ENCODE measurements around the gene MAP4K4.

The MAP4K4 gene

DNA sequence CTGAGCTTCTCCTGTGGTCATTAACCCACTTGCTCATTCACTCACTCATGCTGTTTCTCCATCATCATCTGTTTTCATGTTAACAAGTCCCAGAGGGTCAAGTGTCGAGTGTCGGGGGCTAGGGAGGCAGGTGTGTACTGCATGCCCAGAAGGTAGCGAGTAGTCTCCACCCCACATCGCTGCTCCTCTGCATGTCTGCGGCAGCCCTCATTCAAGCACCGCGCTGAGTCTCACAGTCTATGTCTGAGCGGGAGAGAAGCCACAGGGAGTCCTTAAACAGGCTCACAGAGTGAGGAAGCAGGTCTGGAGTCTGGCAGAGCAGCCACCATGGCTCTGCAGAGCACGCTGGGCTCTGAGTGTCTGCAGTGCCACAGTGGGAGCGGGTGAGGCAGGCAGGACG is 172.9 kb downstream of the MAP4K4 start:
- no peak for DNase-seq (ENCODE audit: low read depth)

DNA sequence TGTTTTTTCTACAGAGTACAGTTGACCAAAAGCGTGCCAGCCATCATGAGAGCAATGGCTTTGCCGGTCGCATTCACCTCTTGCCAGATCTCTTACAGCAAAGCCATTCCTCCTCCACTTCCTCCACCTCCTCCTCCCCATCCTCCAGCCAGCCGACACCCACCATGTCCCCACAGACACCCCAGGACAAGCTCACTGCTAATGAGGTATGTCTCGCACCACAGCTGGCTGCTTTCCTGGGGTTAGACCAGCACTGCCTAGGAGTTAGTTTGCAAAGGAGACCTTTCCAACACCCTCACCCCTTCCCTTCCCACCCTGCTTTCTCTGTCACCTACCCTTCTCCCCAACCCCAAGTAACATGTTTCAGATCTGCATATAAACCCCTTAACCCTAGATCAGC is 174.0 kb downstream of the MAP4K4 start:
- no peak for DNase-seq (ENCODE audit: low read depth)

DNA sequence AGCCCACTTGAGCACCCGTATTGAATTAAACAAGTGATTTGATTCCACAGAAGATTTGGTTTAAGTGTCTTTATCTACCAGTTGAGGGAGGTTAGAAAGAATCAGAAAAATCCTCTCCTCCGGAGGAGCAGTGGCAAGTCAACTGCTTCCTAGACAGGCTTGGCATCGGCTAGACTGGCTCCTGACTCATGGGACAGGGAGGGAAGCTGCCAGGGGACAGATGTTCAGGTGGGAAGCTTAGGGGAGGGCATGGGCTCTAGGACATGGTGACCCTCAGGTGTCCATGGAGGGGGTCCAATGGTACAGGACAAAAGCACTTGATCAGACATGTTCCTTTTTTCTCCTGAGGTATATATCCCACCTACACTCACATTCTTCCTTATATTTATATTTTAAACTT is 175.0 kb downstream of the MAP4K4 start:
- DNase-seq (ENCODE audit: low read depth), result no peak

DNA sequence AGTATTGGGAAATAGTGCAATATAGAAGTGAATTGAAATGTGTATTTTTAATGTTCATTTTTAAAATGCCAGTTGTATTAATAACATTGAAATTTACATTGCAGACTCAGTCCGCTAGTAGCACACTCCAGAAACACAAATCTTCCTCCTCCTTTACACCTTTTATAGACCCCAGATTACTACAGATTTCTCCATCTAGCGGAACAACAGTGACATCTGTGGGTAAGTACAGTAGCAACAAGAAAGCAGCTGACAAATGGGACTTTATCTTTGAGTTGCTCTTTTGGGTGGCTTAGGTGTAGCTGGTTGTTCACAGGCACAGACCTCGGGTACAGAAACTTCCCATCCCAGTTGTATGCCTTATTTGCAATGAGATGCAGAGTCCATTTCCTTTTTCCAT is 176.0 kb downstream of the MAP4K4 start:
- DNase-seq (ENCODE audit: low read depth), result no peak

DNA sequence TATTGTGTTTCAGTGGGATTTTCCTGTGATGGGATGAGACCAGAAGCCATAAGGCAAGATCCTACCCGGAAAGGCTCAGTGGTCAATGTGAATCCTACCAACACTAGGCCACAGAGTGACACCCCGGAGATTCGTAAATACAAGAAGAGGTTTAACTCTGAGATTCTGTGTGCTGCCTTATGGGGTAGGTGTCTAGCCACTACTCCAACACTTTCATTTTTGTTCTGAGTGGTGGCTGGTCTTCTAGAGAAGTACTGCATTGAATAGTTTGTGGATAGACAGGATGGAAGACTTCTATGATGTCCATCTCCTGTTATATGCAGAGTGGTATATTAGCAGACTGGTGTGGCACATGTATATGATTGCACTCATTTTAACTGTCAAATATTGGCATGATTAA is 176.6 kb downstream of the MAP4K4 start:
- no peak for DNase-seq (ENCODE audit: low read depth)

DNA sequence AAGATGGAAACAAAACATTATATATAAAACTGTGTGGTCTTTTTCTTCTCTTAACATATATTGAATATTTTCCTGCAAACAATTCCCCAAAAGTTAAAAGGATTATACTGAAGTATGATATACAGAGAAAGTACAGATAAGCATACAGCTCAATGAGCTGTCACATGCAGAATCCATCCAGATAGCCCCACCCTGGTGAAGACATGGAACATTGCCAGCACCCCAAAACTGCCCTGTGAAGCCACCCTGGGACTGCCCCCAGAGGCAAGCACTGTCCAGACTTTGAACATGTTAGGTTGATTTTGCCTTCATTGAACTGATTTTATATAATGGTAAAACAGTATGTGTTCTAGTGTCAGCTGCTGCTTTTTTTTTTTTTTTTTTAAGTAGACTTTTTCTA is 182.0 kb downstream of the MAP4K4 start:
- no peak for DNase-seq (ENCODE audit: low read depth)

DNA sequence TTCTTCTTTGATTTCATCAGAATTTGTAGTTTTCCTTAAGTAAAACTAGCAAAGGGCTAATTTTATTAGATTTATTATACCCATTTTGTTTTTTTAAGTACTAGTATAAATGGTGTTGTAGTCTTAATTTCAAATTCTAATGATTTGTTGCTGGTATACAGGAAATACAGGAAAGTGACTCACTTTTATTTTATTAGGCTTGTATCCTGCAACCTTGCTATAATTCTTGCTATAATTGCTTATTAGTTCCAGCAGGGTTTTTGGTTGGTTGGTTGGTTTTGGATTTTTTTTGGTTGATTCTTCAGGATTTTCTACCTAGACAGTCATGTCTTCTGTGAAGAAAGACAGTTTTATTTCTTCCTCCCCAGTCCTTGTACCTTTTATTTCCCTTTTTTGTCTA is 183.6 kb downstream of the MAP4K4 start:
- DNase-seq (ENCODE audit: low read depth), result no peak

DNA sequence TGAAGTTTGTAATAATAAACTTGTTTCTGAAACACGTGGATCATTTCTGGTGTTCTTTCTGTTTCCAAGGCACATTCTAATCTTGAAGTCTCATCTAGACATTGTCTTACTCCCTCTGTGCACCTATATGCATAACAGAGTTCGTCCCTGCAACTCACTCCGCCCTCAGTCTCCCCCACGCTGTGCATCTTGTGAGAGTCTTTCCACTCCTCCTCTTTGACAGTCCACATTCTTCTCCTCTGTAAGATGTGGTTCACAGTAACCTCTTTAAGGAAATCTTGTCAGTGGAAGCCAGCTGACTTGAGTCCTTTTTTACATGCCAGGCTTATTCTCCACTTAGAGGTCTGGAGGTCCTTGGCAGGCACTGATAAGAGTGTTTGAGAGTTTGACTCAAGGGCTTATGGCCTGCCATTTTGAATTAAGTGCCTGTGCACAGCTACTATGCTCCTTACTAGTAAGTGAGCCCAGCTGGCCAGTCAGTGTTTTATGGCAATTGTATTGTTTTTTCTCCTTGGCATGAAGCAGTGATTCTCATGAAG is 185.3 kb downstream of the MAP4K4 start:
- DNase-seq (ENCODE audit: low read depth), result no peak

DNA sequence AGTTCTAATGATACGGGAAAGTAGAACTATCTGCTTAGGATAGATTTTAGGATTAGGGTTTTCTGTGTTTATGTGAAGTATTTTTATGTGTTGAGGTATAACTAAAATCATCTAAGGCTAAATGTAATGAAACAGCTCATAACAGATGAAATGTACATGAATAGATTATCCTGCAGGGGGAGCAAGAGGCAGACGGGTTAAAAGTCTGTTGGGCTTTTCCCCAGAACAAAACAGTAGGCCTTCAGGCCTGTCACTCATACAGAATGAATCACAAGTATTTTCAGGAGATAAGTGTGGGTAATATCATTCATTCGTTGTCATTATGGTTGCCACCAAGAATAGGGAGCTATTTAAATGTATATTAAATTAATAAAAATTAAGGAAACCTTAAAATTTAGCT is 186.4 kb downstream of the MAP4K4 start:
- no peak for DNase-seq (ENCODE audit: low read depth)

DNA sequence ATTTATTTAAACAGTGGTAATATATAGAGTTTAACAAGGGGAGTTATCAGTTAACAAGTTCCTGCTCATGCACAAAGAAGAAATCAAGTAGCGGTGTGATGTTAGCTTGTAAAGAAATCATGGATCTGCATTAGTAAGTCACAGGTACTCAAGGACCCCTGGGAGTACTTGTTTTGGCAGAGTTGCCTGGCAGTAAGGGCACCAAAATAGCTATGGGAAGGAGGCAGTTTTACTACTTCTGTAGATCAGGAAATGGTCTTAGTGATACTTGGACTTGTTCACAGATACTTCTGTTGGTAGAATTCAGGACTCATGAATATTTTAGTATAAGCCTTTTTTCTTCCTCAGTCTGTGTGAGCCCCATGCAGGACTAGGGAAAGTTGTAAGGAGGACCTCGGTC is 186.9 kb downstream of the MAP4K4 start:
- DNase-seq (ENCODE audit: low read depth), result no peak

DNA sequence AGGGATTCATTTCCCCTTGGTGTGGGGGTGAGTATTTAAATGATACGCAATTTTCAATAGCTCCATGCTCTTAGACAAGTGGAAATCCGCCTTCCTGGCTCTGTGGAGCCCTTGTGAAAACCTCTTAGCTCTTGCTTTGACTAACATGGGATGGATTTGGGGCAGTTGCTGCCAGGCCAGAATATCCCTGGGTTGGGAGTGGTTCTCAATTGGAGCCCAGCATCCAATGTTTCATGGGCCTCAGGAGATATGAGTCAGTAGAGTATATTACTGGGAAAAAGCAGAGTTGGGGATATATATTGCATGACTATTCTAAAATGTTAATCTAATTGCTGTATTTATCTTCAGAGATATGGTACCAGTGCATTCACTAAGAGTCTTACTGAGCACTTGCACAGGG is 189.8 kb downstream of the MAP4K4 start:
- no peak for DNase-seq (ENCODE audit: low read depth)

DNA sequence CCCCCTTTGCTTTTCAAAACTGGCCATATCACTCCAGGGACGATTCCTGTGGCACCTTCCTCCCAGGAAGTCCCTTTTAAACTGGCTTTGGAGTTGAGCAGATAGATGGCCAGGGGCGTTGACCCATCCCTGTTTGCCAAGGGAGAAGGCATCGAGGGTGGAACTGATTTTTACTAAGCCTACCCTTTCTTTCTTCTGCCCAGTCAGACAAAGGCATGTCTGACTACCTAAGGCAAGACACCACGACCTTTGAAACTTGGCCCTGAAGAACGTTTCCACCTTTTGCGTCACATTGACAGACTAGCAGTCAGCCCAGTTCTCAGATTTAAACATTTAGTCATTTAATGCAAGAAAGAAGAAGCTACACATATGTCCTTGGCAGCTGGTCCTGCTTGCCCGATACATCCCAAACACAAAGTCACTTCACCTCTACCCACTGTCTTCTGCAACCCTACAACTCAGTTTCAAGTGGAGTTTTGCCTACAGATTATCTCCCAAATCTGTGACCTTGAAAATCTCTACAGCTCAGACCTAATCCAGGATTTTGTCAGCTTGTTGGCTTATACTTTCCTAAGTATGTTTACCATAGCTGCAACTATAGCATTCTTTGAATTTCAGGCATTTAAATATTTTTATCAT is 192.1 kb downstream of the MAP4K4 start:
- DNase-seq (ENCODE audit: low read depth), result no peak

DNA sequence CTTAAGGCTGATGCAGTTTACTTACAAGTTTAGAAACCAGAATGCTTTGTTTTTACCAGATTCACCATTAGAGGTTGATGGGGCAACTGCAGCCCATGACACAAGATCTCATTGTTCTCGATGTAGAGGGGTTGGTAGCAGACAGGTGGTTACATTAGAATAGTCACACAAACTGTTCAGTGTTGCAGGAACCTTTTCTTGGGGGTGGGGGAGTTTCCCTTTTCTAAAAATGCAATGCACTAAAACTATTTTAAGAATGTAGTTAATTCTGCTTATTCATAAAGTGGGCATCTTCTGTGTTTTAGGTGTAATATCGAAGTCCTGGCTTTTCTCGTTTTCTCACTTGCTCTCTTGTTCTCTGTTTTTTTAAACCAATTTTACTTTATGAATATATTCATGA is 194.9 kb downstream of the MAP4K4 start:
- no peak for DNase-seq (ENCODE audit: low read depth)

DNA sequence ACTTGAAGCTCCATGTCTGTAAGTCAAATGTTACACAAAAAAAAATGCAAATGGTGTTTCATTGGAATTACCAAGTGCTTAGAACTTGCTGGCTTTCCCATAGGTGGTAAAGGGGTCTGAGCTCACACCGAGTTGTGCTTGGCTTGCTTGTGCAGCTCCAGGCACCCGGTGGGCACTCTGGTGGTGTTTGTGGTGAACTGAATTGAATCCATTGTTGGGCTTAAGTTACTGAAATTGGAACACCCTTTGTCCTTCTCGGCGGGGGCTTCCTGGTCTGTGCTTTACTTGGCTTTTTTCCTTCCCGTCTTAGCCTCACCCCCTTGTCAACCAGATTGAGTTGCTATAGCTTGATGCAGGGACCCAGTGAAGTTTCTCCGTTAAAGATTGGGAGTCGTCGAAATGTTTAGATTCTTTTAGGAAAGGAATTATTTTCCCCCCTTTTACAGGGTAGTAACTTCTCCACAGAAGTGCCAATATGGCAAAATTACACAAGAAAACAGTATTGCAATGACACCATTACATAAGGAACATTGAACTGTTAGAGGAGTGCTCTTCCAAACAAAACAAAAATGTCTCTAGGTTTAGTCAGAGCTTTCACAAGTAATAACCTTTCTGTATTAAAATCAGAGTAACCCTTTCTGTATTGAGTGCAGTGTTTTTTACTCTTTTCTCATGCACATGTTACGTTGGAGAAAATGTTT is 196.3 kb downstream of the MAP4K4 start:
- no peak for DNase-seq (ENCODE audit: low read depth)

DNA sequence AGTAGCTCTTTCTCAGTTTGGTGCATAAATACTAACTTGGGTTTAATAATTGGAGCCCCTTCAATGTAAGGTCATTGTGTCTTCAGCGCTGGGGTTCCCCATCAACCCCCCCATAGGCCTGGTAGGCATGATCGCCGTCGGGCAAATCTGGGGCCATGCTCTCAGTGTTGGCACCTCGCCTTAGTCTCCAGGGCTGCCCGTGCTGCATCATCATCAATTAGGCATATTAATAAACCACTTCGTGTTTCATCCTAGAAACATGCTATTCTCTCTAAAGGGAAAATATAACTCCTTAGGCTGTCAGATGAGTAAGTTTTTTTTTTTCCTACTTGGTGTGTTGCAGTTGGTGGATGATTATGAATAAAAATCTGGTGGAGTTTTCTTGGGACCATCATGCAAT is 197.5 kb downstream of the MAP4K4 start:
- no peak for DNase-seq (ENCODE audit: low read depth)

DNA sequence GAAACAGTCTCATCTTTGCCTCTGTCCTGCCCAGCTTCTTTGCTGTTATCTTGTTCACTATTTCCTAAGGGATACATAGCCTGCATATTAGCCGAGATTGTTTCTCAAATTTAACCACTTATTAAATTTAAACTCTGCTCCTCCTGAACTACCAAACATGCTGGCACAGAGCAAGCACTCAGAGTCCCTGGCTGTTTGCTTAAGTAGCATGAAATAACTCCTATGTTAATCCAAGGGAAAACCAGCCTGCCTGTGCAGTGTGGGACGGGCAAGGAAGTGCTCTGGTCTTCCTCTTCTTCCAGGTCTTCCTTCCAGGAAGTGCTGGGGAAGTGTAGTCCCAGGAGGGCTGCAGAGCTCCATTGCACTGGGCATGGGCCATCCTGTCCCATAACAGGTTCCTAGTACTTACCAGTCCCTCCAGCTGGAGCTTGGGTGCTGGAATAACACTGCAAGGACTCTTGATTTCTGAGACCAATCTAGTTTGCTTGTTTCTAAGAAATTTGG is 198.4 kb downstream of the MAP4K4 start:
- DNase-seq (ENCODE audit: low read depth), result no peak

DNA sequence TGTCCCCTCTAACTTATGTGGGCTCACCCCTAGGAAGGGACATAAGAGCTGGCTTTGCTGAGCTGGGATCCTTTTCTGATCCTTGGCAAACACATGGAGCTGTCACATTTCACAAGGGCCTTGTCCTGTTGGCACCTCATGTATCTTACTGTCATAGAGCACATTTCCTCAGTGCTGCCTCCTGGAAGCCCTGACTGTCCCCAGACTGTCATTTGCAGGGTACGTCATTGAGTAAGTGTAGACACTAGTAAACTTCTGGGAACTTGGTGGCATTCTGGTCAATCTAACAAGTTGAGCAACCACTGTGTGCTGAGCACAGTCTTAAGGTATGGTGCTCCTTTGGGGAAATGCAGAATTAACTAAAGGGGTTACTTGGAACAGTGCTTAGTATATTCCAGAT is 199.8 kb downstream of the MAP4K4 start:
- DNase-seq (ENCODE audit: low read depth), result no peak

DNA sequence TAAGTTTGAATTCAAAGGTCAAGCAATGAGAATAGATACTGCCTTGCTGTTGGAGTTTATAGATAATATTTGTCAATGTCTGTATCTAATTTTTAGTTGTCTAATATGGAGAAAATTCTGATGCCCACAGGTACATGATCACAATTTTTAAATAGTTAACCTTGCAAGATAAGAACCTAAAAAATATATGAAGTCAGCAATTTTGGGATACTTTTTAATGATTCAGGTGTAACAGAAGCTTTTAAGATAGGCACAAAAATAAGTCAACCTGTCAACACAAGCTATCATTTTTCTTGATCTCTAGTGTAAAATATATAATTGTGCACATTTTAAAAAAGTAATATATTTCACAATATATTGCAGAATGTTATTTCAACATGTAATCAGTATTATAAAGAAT is 201.8 kb downstream of the MAP4K4 start:
- DNase-seq (ENCODE audit: low read depth), result no peak

DNA sequence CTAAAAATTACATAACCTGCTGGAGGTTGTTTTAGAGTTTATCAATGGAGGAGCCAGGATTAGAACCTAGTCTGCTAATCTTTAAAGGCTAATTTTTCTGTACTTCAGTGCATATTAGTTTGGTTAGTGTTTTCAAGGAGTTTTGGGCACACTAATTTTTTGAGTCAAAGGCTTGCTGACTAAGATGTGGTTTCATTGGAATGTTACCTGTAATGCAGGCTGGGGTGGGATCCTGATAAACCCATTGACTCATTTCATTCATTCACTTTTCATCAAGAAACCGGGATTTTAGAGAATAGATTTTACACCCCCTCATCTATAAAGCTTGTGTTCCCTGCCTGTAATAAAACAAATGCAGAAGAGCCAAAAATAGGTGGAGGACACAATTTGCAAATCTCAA is 202.4 kb downstream of the MAP4K4 start:
- no peak for DNase-seq (ENCODE audit: low read depth)

DNA sequence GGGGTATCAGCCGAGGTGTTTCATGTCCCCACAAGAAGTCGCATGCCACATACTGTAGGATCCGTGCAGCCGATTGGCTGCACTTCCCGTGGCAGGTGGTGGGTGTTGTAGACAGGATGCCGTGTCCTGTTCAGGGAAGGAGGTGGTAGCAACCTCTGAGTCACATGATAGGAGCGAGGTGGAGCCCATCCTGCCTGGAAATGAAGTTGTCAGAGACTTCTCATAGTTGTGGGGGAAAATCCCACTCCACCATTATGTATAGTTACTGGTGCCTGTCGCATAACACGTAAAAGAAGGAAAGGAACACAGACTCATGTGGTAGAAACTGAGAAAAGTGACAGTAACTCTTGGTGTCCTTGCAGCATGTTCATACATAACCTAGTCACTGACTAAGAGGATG is 202.9 kb downstream of the MAP4K4 start:
- DNase-seq (ENCODE audit: low read depth), result no peak

DNA sequence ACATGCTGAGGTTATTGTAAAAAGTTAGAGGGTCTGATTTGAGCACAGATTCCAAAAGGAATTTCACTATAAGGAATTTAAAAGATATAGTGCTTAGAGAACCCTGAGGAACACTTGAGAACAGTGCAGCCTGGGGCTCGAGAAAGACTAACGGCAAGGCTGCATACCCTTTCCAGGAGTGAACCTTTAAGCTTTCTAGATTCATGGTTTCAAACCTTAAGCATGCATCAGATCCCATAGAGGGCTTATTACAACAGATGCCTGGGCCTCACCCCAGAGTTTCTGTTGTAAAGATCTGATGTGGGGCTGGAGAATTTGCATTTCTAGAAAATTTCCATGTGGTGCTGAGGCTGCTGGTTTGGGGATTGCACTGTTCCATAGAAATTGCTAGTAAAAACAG is 203.7 kb downstream of the MAP4K4 start:
- no peak for DNase-seq (ENCODE audit: low read depth)

DNA sequence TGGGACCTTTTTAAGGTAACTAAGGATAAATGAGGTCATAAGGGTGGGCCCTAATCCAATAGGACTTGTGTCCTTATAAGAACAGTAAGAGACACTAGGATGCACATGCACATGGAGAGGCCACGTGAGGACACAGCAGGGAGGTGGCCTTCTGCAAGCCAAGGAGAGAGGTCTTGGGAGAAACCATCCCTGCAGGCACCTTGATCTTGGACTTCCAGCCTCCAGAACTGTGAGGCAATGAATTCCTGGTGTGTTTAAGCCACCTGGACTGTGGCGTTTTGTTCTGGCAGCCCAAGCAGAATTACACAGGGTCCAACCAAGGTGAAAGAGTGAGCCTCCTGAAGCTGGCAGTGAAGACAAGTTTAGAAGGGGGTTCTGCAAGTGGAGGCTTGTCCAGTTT is 204.7 kb downstream of the MAP4K4 start:
- DNase-seq (ENCODE audit: low read depth), result no peak

DNA sequence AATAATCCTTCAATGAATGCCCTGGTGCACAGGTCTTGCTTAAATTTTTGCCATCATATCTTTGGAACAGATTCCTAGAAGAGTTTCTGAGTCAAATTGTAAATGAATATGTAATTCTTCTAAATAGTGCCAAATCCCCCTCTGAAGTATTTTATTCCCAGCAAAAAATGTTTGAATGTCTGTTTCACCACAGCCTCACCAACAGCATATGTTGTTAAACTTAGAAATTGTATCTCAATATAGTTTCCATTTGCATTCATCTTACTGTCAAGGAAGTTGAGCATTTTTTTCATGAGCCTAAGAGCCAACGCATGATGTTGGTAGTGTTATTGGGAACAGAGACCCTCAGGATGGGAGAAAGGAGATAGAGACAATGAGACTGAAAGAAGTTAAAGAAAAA is 207.4 kb downstream of the MAP4K4 start:
- no peak for DNase-seq (ENCODE audit: low read depth)
